Neural cell (in vitro differentiated cells): Measurements from ENCODE around the gene RAP1GAP2.
"Not testable (repeated sequence)": the region's sequence is repeated elsewhere in the genome, so short reads cannot be mapped to it uniquely, and the experiment has no call there.

Experiments used
- CTCF ChIP-seq: fragments of 450-650 bp; IDR thresholded peaks from 2 replicates; pipeline ENCODE4 v1.5.1; 2014; ENCODE audit warnings: antibody characterized with exemption, mild to moderate bottlenecking, moderate library complexity; ENCODE audit not compliant: poor library complexity, severe bottlenecking
- EP300 ChIP-seq: fragments of 450-650 bp; conservative IDR thresholded peaks from 2 replicates; pipeline ENCODE4 v1.6.1; 2014; ENCODE audit warnings: antibody characterized with exemption, mild to moderate bottlenecking, moderate library complexity; ENCODE audit not compliant: poor library complexity, severe bottlenecking
- EZH2 ChIP-seq: fragments of 200-600, 300-800 bp; shearing (Covaris generic), sonication (generic); IDR thresholded peaks from 2 replicates; pipeline ENCODE4 v1.6.1; 2014; ENCODE audit warnings: antibody characterized with exemption, low read length, borderline replicate concordance, mild to moderate bottlenecking; ENCODE audit not compliant: insufficient read depth, poor library complexity, severe bottlenecking
- RAD21 ChIP-seq: fragments of 450-650 bp; conservative IDR thresholded peaks from 2 replicates; pipeline ENCODE4 v1.6.1; 2014; ENCODE audit warnings: antibody characterized with exemption, mild to moderate bottlenecking, moderate library complexity

GRCh38 chr17:2998469-2998901 lies 202.2 kb downstream of the RAP1GAP2 start:
- TF ChIP-seq EZH2, CTCF, EP300, RAD21: not testable (repeated sequence)
